HepG2 (cell line): ENCODE data around the gene DPF1. TPM values are rescaled to one million over a fixed set of nuclear protein-coding genes. Genes with fewer than 3 reads are reported as not detected.

Experiments used
- ATAC-seq: fragments of 200-7000 bp; cut with Tn5 transposase; 3 replicates; pipeline ENCODE4 v1.9.1; 2020; ENCODE audit warnings: mild to moderate bottlenecking, moderate library complexity
- BruUV-seq: library from RNA; stranded (reverse); fragments of 400-500 nt; replicated peaks from 2 replicates; lab custom pipeline; 2021; lab: Mats Ljungman, UMichigan
- CTCF ChIA-PET: fragments of 300-600 bp; formaldehyde crosslinking; extraction: SDS; loops from one replicate; lab custom pipeline; 2021; ENCODE audit warnings: low total read pairs, inconsistent platforms, low intra/inter-chr PET ratio; lab: Yijun Ruan, JAX
- POLR2A ChIA-PET: fragments of 350-600 bp; sonication (Branson Sonifier 250); formaldehyde crosslinking; loops from one replicate; lab custom pipeline; 2020; ENCODE audit warnings: antibody characterized with exemption, inconsistent platforms; lab: Yijun Ruan, JAX
- DNase-seq: peaks from one replicate; pipeline ENCODE4 v3.0.0-alpha.2; 2015; ENCODE audit warnings: low spot score
- FAIRE-seq: peaks from 3 replicates; lab custom pipeline; 2011; peaks lifted over from hg19 to GRCh38; lab: Jason Lieb, UNC
- H2AFZ ChIP-seq: one replicate; pipeline ENCODE4 v1.6.1; 2011; ENCODE audit warnings: low read length, inconsistent platforms
- H3K27ac ChIP-seq: fragments of 300-600 bp; 3 replicates; pipeline ENCODE4 v1.8.0; 2011; ENCODE audit warnings: mixed run types, mild to moderate bottlenecking, mixed read lengths, low read length, inconsistent platforms; ENCODE audit not compliant: insufficient read depth; ENCODE audit errors: extremely low read length
- H3K27me3 ChIP-seq, 2 experiments: fragments of 200-600 bp in 1 of 2; 2 replicates in 1 of 2; 3 replicates in 1 of 2; pipeline versions ENCODE4 v1.6.0 to v1.8.0; 2011; ENCODE audit warnings: low read length in 2 of 2, mild to moderate bottlenecking in 2 of 2, moderate library complexity in 2 of 2, inconsistent platforms in 1 of 2; ENCODE audit not compliant: insufficient read depth in 2 of 2, control insufficient read depth in 1 of 2
- H3K36me3 ChIP-seq, 2 experiments: fragments of 200-600 bp in 1 of 2; replicated peaks in 1 of 2; 2 replicates in 1 of 2; 3 replicates in 1 of 2; pipeline versions ENCODE4 v1.5.1 to v1.8.0; 2011; ENCODE audit warnings: low read length in 2 of 2, inconsistent platforms in 1 of 2; ENCODE audit not compliant: insufficient read depth in 2 of 2, control insufficient read depth in 1 of 2
- H3K4me1 ChIP-seq: 2 replicates; pipeline ENCODE4 v1.5.1; 2012; ENCODE audit warnings: low read length, inconsistent platforms; ENCODE audit not compliant: insufficient read depth
- H3K4me2 ChIP-seq: 2 replicates; pipeline ENCODE4 v1.6.0; 2011; ENCODE audit warnings: low read depth, low read length, inconsistent platforms
- H3K4me3 ChIP-seq, 3 experiments: fragments of 200-600 bp in 1 of 3; sonication (generic), shearing (Covaris generic) in 1 of 3; replicated peaks in 1 of 3; 2 replicates each; pipeline ENCODE4 v1.5.1; 2011 to 2016; ENCODE audit warnings: low read length in 3 of 3, inconsistent platforms in 2 of 3, low read depth in 2 of 3, mild to moderate bottlenecking in 2 of 3, control low read depth in 1 of 3, mixed read lengths in 1 of 3; ENCODE audit not compliant: insufficient read depth in 1 of 3
- H3K79me2 ChIP-seq: one replicate; pipeline ENCODE4 v1.6.1; 2011; ENCODE audit warnings: low read length, inconsistent platforms; ENCODE audit not compliant: insufficient read depth
- H3K9ac ChIP-seq: 2 replicates; pipeline ENCODE4 v1.6.0; 2011; ENCODE audit warnings: mild to moderate bottlenecking, low read depth, low read length, inconsistent platforms; ENCODE audit not compliant: insufficient read depth
- H3K9me3 ChIP-seq: 2 replicates; pipeline ENCODE4 v1.5.1; 2012; ENCODE audit warnings: mild to moderate bottlenecking, low read length
- H4K20me1 ChIP-seq: 2 replicates; pipeline ENCODE4 v1.6.0; 2011; ENCODE audit warnings: inconsistent platforms, mild to moderate bottlenecking, low read length, moderate library complexity; ENCODE audit not compliant: insufficient read depth
- ARHGAP35 ChIP-seq: sonication (generic); formaldehyde crosslinking; IDR thresholded peaks from 2 replicates; pipeline ENCODE4 v1.9.0; 2022; ENCODE audit warnings: mild to moderate bottlenecking, inconsistent platforms, moderate library complexity, missing genetic modification reagents, borderline replicate concordance
- CBX5 ChIP-seq: sonication (generic); formaldehyde crosslinking; IDR thresholded peaks from 2 replicates; pipeline ENCODE4 v1.4.0; 2020; ENCODE audit warnings: missing genetic modification reagents, borderline replicate concordance
- JUND ChIP-seq: sonication (generic); formaldehyde crosslinking; IDR thresholded peaks from 2 replicates; pipeline ENCODE4 v1.8.0; 2022; ENCODE audit warnings: mild to moderate bottlenecking, missing genetic modification reagents
- MAFK ChIP-seq, 2 experiments: IDR thresholded peaks in 1 of 2; conservative IDR thresholded peaks in 1 of 2; 2 replicates each; pipeline ENCODE4 v1.6.1; 2011; ENCODE audit warnings: improper control_type of control experiment in 2 of 2, low read length in 2 of 2
- MEIS1 ChIP-seq: sonication (generic); formaldehyde crosslinking; IDR thresholded peaks from 2 replicates; pipeline ENCODE4 v1.9.0; 2021; ENCODE audit warnings: mild to moderate bottlenecking, missing genetic modification reagents, moderate library complexity, borderline replicate concordance
- NKX3-1 ChIP-seq: sonication (generic); formaldehyde crosslinking; IDR thresholded peaks from 2 replicates; pipeline ENCODE4 v1.5.0; 2020; ENCODE audit warnings: missing genetic modification reagents
- RARG ChIP-seq: sonication (generic); formaldehyde crosslinking; IDR thresholded peaks from 2 replicates; pipeline ENCODE4 v1.4.0; 2020; ENCODE audit warnings: low read depth, mild to moderate bottlenecking, missing genetic modification reagents
- ZNF205 ChIP-seq: IDR thresholded peaks from 2 replicates; pipeline ENCODE4 v1.6.1; 2018; ENCODE audit warnings: missing biosample characterization, missing genetic modification reagents
- WGBS: methylation state at CpG from one replicate; pipeline ENCODE4 v1.1.6; 2017; ENCODE audit warnings: low lambda C conversion rate; 5-methylcytosine and 5-hydroxymethylcytosine counted together
- in situ Hi-C: cut with HindIII; loops from 2 replicates; pipeline ENCODE4 v1.10.0; 2017; ENCODE audit warnings: low pct_unique_long_range_greater_than_20kb; ENCODE audit not compliant: extremely low pct_ligation_motif_present
- intact Hi-C: fragments of 100-400 bp; cut with micrococcal nuclease; formaldehyde crosslinking; loops from one replicate; pipeline ENCODE4 v1.10.0; 2022; ENCODE audit not compliant: unreplicated experiment
- polyA plus RNA-seq, 8 experiments: library from polyadenylated mRNA; depleted of rRNA in 3 of 8; stranded (reverse) in 7 of 8; unstranded in 1 of 8; fragments of >200 nt; fragmentation: Illumina TruSeq in 4 of 8; extraction: Trizol in 4 of 8; gene quantifications; 2 replicates each; pipeline versions ENCODE4 v1.2.1 to v1.2.3, GENCODE V29; 2011 to 2016; ENCODE audit warnings: low read depth in 4 of 8, missing spikeins in 1 of 8, mixed read lengths in 1 of 8; ENCODE audit not compliant: insufficient read depth in 1 of 8
- total RNA-seq, 5 experiments: library from RNA; depleted of rRNA; stranded (reverse); fragments of >200 nt; fragmentation: Illumina TruSeq; extraction: Trizol; gene quantifications; 2 replicates each; pipeline ENCODE4 v1.2.3, GENCODE V29; 2016; ENCODE audit warnings: low read depth in 1 of 5
- TF ChIP-seq, protein P1 (sequence below): IDR thresholded peaks from 2 replicates; pipeline ENCODE4 v1.6.1; 2012; ENCODE audit warnings: inconsistent platforms
- TF ChIP-seq, protein P2 (sequence below): sonication (generic); formaldehyde crosslinking; IDR thresholded peaks from 2 replicates; pipeline ENCODE4 v1.9.0; 2021; ENCODE audit warnings: missing genetic modification reagents, mild to moderate bottlenecking, borderline replicate concordance
- TF ChIP-seq, protein P3 (sequence below): IDR thresholded peaks from 2 replicates; pipeline ENCODE4 v1.6.1; 2016; ENCODE audit warnings: missing compliant biosample characterization, missing genetic modification reagents, borderline replicate concordance
- TF ChIP-seq, protein P4 (sequence below): sonication (generic); formaldehyde crosslinking; IDR thresholded peaks from 2 replicates; pipeline ENCODE4 v1.4.0; 2020; ENCODE audit warnings: low read depth, missing genetic modification reagents

Gene DPF1
- total and polyA plus RNA-seq, 2 of the 13 experiments (the other 11 are each of a cell fraction or from before 2014, with no cell fraction given) = 1.0 to 3.2 TPM

DNA sequence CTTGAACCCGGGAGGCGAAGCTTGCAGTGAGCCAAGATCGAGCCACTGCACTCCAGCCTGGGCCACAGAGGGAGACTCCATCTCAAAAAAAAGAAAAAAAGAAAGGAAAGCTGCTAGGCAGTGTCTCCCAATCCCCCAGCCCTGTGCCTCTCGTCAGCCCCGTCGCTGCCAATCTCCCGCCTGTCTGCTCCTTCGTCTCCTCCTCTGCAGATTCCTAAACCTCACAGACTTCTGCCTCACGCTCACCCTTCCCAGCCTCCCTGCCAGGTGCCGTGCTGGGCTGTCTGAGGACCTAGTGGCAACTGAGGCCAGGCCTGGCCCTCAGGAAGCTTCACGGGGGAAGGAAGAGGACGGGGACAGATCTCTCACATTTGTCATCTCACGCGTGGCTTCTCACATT lies 21.5 kb downstream of the DPF1 start (continued):
- TF ChIP-seq, protein P1, sequence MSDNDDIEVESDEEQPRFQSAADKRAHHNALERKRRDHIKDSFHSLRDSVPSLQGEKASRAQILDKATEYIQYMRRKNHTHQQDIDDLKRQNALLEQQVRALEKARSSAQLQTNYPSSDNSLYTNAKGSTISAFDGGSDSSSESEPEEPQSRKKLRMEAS = no peak
- no peak for TF ChIP-seq ZNF205 (CRISPR knock-in tag)
- no peak for TF ChIP-seq NKX3-1 (CRISPR knock-in tag)
- TF ChIP-seq RARG (CRISPR knock-in tag) = no peak
- no peak for TF ChIP-seq JUND (CRISPR knock-in tag)
- no peak for TF ChIP-seq MAFK (conservative IDR thresholded peaks at IDR 0.05 in 1 of 2, IDR thresholded peaks at IDR 0.05 in 1 of 2; ENCODE audit: low read length in 2 of 2)
- no peak for TF ChIP-seq ARHGAP35 (CRISPR knock-in tag)

DNA sequence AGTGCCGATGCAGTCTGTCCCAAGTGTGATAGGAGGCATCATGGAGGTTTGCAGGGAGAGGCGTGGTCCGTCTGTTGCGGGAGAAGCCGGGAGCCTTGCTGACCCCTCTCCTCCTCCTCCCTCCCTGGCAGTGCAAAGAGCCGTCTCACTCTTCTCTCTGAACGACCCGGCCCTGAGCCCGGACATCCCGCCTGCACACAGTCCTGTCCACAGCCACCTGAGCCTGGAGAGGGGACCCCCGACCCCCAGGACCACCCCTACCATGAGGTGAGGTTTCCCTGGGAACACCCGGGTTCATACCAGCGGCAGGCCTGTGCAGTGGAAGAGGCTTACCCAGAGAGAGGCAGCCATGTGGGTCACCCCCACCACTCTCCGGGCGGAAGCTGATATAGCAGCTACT lies 22.3 kb downstream of the DPF1 start:
- ATAC-seq (no peak), FAIRE-seq (no peak)
- no peaks in the 10 kb centered on the region for H3K79me2 ChIP-seq
- no peaks in the 10 kb centered on the region for H3K27me3 ChIP-seq
- no peaks in the 10 kb centered on the region for H3K9me3 ChIP-seq
- no peak overlapping the region for H3K27ac ChIP-seq
- in situ Hi-C loops (no loop called here), intact Hi-C loops (no loop called here)
- no peak overlapping the region for H3K4me3 ChIP-seq
- ChIA-PET POLR2A (interaction anchor here (0.6 kb wide), 1 partner anchor 206 kb away, joined by 3 read pairs; no protein-coding TSS in a partner anchor), CTCF (no interaction called here)
- no peaks in the 10 kb centered on the region for H3K4me1 ChIP-seq
- WGBS = 94% methylated on average over 11 of the region's 15 CpGs
- H4K20me1 ChIP-seq = no peaks in the 10 kb centered on the region
- H3K4me2 ChIP-seq = no peak overlapping the region
- no peak overlapping the region for H3K9ac ChIP-seq
- H3K36me3 ChIP-seq = no peaks in the 10 kb centered on the region; a peak in 2 of 5 replicates
- BruUV-seq = no TSS peak
- TF ChIP-seq, protein P2, sequence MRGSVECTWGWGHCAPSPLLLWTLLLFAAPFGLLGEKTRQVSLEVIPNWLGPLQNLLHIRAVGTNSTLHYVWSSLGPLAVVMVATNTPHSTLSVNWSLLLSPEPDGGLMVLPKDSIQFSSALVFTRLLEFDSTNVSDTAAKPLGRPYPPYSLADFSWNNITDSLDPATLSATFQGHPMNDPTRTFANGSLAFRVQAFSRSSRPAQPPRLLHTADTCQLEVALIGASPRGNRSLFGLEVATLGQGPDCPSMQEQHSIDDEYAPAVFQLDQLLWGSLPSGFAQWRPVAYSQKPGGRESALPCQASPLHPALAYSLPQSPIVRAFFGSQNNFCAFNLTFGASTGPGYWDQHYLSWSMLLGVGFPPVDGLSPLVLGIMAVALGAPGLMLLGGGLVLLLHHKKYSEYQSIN (CRISPR knock-in tag) = no peak
- TF ChIP-seq MEIS1 (CRISPR knock-in tag) (no peak), CBX5 (CRISPR knock-in tag) (no peak)
- TF ChIP-seq, protein P3, sequence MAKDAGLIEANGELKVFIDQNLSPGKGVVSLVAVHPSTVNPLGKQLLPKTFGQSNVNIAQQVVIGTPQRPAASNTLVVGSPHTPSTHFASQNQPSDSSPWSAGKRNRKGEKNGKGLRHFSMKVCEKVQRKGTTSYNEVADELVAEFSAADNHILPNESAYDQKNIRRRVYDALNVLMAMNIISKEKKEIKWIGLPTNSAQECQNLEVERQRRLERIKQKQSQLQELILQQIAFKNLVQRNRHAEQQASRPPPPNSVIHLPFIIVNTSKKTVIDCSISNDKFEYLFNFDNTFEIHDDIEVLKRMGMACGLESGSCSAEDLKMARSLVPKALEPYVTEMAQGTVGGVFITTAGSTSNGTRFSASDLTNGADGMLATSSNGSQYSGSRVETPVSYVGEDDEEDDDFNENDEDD (CRISPR knock-in tag) = no peak
- TF ChIP-seq, protein P4, sequence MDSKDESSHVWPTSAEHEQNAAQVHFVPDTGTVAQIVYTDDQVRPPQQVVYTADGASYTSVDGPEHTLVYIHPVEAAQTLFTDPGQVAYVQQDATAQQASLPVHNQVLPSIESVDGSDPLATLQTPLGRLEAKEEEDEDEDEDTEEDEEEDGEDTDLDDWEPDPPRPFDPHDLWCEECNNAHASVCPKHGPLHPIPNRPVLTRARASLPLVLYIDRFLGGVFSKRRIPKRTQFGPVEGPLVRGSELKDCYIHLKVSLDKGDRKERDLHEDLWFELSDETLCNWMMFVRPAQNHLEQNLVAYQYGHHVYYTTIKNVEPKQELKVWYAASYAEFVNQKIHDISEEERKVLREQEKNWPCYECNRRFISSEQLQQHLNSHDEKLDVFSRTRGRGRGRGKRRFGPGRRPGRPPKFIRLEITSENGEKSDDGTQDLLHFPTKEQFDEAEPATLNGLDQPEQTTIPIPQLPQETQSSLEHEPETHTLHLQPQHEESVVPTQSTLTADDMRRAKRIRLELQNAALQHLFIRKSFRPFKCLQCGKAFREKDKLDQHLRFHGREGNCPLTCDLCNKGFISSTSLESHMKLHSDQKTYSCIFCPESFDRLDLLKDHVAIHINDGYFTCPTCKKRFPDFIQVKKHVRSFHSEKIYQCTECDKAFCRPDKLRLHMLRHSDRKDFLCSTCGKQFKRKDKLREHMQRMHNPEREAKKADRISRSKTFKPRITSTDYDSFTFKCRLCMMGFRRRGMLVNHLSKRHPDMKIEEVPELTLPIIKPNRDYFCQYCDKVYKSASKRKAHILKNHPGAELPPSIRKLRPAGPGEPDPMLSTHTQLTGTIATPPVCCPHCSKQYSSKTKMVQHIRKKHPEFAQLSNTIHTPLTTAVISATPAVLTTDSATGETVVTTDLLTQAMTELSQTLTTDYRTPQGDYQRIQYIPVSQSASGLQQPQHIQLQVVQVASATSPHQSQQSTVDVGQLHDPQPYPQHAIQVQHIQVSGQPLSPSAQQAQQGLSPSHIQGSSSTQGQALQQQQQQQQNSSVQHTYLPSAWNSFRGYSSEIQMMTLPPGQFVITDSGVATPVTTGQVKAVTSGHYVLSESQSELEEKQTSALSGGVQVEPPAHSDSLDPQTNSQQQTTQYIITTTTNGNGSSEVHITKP = no peak
- TF ChIP-seq, all 625 proteins: peak for 0
- no peak for DNase-seq
- no peak overlapping the region for H2AFZ ChIP-seq
